ENCODE measurements around the gene GALNT7. TPM values are rescaled to one million over a fixed set of nuclear protein-coding genes. Genes with fewer than 3 reads are reported as not detected.
A peak's percentile ranks its signal among the peaks of the same experiment; 100 is the strongest.

Gene GALNT7
- total RNA-seq, 1 experiment from 2014 or later, result 22.1 TPM

DNA sequence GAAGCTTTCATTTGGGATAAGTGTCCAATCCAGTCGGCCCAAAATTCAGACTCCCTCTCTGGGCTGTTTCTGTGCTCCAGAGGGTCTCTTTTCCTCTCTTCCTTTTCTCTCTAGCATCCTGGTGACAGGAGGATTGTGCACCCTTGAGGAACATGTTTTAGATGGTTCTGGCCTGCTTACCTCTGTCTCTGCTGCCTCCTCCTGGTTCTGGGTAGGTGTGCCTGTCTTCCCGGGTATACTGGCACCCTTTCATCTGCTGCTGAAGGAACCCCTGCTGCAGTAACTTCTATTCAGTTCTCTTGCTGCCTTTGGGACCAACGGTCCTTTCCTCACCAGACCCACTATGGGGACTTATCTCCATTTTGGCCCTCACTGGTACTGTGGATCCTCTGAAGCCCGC lies 112.4 kb downstream of the GALNT7 start:
- no peak for DNase-seq (ENCODE audit: low spot score)
- in situ Hi-C loops (cut with HindIII; ENCODE audit: low sequenced_read_pairs), result no loop called here

DNA sequence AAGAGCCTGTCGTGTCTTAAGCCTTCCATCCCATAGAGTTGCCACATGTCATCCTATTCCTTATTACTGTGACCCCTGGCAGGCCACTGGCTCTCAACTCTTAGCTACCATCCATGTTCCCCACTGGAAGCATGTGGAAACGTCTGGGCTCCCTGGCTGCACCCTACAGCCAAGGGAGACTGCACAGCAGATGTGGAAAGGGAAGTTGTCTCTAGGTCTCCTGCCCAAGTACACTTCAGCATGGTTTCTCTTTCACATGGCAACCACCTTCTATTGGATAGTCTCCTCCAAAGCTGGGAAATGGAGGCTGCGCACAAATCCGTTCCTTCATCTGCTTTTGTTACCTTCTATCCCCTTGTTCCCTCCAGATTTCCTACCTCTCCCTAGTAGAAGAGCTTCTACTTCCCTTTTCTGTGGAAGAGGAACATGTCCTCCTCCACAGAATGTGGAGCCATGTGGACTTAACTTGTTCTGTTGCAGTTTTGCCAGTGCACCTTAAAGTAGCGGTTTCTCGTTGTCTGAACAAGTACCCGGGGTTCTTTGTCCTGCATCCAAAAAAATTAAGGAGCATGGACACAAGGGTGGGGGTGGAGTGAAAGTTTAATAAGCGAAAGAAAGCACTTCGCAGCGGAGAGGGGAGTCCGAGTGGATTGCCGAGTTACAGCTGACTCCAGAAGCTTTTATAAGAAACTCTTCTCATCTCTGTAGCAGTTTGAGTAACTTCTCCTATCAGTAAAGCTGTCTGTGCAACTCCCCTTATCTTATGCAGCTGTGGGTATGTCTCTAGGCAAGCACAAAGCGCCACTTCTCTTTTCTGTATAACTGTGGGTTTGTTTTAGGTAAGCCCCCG lies 113.0 kb downstream of the GALNT7 start:
- in situ Hi-C loops (cut with HindIII; ENCODE audit: low sequenced_read_pairs), result no loop called here

DNA sequence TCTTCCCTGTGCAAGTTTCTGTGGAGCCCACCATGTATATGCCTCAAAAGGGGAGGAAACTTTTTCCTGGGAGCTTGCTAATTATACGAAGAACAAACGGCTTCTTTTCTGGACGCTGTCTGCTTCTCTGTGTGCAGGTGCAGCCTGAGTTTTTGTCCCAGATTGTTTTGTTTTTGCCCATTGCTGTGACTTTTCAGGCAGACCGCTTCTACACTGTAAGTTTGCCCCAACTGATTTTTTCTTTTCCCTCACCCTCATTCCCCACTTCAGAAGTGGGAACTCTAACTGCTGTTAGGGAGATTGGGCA lies 113.6 kb downstream of the GALNT7 start:
- in situ Hi-C loops (cut with HindIII; ENCODE audit: low sequenced_read_pairs), result no loop called here
- DNase-seq (ENCODE audit: low spot score), result no peak

More for the DNA sequence above, 113.0 kb downstream of the GALNT7 start:
- no peak for DNase-seq (ENCODE audit: low spot score)

DNA sequence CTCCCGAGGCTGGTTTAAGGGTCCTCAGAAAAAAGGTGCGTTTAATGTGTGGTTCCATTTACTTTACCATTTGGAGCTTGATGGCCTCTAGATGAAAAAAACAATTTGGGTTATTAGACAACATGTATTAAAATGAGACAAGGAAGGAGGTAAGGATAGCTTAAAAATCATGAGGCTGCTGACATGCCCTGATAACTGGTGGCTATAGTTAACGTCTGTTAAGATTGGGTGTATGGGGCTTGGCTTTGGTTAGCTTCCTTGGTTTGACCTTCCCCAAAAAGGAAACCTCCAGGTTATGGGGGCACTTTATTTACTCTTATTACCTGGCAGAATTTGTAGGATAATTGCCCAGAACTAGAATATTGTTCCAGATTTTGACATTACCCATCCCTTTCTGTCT lies 114.0 kb downstream of the GALNT7 start:
- in situ Hi-C loops (cut with HindIII; ENCODE audit: low sequenced_read_pairs), result no loop called here
- no peak for DNase-seq (ENCODE audit: low spot score)

DNA sequence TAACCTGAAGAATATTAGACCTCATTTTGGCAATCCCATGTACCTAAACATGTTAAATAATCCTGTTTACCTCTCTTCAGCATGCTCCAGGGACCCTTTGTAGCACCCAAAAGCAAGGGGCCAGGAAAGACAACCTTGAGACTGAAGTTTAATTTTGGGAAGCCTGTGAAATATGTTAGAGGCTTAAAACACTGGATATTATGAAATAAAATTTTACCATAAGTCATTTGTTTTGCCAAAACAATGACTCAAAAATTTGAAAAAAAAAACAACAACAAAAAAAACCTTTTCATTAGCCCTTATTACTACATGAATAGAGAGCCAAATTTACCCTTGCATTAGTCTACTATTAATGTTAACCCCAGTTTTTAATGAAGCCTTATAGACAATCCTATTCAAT lies 115.9 kb downstream of the GALNT7 start:
- in situ Hi-C loops (cut with HindIII; ENCODE audit: low sequenced_read_pairs), result no loop called here

DNA sequence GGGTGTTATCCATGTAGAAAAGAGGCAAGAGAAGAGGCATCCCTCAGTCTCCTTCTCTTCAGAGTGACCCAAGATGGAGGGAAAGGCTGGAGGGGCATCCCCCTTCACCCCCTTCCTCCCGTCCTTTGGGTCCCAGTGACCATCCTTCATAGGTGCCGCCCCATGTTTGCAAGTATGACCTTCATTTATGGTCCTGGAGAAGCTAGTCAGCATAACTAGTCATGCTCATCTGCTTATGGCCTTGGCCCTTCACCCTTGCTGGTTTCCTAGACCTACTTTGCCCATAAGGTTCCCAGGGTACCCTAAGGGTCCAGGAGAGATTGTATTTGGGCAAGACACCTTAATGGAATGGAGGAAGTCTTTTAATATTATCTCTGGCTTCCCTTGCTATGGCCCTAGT lies 118.9 kb downstream of the GALNT7 start:
- no peak for DNase-seq (ENCODE audit: low spot score)
- in situ Hi-C loops (cut with HindIII; ENCODE audit: low sequenced_read_pairs), result no loop called here

More for the DNA sequence above, 115.9 kb downstream of the GALNT7 start:
- no peak for DNase-seq (ENCODE audit: low spot score)

DNA sequence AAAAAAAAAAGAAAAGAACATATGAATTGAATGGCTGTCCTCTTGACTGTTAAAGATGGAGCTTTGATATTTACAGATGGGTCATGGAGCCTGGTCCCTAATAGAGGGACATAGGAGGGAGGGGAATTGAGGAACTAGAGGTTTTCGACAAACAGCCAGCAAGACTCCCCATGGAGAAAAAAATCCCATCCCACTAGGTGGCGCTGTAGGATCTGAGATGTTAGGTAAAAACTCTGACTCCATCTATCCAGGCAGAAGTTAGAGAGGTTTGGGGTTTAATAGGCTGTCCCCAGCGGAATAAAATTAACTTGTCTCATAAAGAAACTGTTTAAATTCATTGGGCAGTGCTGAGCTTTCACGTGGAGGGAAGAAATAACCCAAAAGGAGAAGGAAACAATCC lies 119.7 kb downstream of the GALNT7 start:
- in situ Hi-C loops (cut with HindIII; ENCODE audit: low sequenced_read_pairs), result no loop called here

DNA sequence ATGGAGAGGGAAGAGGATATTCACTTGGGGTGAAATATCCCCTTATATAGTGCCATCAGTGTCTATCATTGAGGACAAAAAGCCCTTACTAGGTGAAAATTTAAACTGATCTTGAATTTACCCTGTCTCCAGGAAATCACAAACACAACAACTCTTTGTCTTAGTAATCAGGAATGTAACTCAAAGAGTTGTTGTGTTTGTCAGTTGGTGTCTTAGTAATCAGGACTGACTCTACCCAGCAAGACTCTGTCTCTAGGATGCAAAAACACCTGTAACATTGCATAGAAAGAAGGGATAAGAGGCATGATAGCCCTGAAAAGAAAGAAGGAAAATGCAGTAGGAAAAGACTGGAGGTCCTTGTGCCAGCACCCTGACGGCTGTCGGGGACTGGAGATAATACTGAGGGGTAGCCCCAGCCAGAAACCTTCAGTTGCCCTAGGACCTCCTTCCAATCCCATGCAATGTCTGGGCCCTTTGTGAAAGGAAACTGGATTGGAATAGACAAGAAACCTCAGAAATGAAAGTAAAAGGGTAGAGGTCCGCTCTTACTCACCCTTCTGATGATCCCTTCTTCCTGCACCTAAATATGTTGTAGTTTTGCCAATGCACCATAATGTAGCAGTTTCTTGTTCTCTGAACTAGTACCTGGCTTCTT lies 120.2 kb downstream of the GALNT7 start:
- in situ Hi-C loops (cut with HindIII; ENCODE audit: low sequenced_read_pairs), result no loop called here

More for the DNA sequence above, 119.7 kb downstream of the GALNT7 start:
- DNase-seq (ENCODE audit: low spot score), result no peak

DNA sequence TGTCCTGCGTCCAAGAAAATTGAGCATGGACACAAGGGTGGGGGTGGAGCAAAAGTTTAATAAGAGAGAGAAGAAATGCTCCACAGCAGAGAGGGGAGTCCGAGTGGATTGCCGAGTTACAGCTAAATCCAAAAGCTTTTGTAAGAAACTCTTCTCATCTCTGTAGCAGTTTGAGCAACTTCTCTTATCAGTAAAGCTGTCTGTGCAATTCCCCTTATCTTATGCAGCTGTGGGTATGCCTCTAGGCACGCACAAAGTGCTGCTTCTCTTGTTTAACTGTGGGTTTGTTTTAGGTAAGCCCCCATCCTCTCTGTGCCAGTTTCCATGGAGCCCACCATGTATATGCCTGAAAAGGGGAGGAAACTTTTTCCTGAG lies 120.7 kb downstream of the GALNT7 start:
- DNase-seq (ENCODE audit: low spot score), result no peak
- in situ Hi-C loops (cut with HindIII; ENCODE audit: low sequenced_read_pairs), result no loop called here

More for the DNA sequence above, 120.2 kb downstream of the GALNT7 start:
- DNase-seq (ENCODE audit: low spot score), result no peak

DNA sequence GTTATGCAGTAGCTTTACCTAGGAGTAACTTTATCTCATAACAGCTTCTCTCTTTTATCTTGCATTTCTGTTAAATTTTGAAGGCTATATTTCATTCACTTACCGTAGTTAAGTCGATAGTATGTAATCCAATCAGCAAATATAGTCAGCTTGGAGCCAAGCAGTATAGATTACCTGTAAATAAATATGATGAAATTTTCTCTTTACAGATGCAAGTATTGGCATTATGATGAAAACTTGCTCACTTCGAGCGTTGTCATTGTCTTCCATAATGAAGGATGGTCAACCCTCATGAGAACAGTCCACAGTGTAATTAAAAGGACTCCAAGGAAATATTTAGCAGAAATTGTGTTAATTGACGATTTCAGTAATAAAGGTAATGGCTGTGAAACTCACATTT lies 123.3 kb downstream of the GALNT7 start:
- DNase-seq (ENCODE audit: low spot score), result no peak
- in situ Hi-C loops (cut with HindIII; ENCODE audit: low sequenced_read_pairs), result no loop called here

DNA sequence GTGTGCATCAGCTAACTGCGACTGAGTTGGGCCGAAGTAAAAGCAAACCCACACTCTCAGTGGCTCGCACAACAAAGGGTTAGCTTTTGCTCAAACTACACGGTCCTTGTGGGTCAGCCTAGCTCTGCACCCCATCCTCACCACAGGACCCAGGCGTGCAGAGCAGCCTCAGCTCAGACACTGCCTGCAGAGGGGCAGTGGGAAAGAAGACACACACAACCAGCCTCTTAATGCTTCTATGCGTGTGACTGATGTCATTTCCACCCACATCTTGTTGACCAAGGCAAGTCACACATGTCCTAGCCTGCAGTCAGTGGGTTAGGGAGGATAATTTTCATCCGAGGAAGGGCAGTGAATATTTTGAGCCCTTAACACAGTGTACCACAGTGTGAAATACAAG lies 125.1 kb downstream of the GALNT7 start:
- DNase-seq (ENCODE audit: low spot score), result peak; percentile 62
- in situ Hi-C loops (cut with HindIII; ENCODE audit: low sequenced_read_pairs), result no loop called here

DNA sequence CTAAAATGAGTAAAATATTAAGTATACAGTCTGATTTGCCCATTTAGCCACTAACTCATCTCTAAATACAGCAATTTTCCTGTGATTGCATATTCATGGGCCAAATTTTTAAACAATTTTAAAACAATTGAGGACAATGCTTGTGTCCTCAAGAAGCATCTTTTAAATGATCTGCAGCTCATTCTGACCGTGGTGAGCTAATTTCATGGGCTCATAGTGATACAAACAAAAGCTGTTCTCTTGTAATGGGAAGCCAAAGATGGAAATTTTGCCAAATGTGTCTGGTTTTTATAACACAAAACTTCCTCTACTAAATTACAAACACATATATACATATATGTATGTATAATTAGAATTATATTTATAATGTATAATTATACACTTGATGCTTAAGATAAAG lies 125.8 kb downstream of the GALNT7 start:
- DNase-seq (ENCODE audit: low spot score), result peak; percentile 60
- in situ Hi-C loops (cut with HindIII; ENCODE audit: low sequenced_read_pairs), result no loop called here

DNA sequence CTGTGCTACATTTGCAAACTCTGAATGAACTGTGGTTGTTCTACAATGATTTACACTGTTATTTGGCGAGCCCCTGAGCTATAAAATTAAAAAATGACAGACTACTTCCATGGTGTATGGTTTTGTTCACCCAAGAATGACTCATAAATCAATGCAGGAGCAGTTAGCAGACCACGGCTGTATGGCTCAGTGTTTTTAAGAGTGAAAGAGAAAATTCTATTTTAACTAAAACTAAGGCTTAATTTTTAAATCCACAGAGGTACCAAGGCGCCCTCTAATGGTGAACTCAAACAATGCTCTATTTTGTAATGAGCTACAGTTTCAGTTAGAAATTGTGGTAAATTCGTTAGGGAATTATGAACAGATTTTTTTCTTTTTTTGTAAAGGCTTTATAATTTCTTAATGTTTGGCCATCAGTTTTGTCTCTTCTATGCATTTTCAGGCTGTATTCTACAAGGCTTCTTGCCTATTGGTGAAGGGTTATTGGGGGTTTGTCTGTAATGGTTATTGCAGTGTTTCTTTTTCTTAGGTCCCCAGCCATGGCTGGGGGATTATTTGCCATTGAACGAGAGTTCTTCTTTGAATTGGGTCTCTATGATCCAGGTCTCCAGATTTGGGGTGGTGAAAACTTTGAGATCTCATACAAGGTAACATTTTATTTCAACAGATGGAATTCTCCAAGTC lies 133.0 kb downstream of the GALNT7 start:
- in situ Hi-C loops (cut with HindIII; ENCODE audit: low sequenced_read_pairs), result no loop called here
- peak; percentile 65 for DNase-seq (ENCODE audit: low spot score)

DNA sequence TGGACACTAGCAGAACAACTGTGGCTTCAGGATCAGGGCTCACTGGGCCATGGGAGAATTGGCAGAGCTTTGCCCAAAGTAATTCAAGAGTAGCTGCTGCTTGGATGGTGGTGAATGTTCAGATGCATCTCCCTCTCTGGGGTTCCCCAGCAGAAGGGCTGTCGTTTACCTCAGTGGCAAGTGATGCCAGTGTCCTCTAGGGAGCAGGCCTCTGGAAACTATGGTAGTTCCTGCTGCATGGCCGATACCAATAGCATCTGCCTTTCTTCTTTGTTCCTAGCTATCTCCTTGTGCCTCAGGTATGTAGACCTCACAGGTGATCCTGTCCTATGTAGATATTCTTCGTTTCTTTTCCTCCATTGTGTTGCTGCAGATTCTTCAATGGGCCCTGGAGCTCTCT lies 139.2 kb downstream of the GALNT7 start:
- DNase-seq (ENCODE audit: low spot score), result no peak
- in situ Hi-C loops (cut with HindIII; ENCODE audit: low sequenced_read_pairs), result no loop called here

DNA sequence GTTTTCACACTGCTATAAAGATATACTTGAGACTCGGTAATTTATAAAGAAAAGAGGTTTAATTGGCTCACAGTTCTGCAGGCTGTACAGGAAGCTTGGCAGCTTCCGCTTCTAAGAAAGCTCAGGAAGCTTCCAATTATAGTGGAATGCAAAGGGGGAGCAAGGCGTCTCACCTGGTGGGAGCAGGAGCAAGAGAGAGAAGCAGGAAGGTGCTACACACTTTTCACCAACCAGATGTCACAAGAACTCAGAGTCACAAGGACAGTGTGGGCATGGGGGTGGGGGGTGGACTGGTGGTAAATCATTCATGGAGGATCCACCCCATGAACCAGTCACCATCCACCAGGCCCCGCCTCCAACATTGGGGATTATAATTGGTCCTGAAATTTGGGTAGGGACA lies 142.8 kb downstream of the GALNT7 start:
- DNase-seq (ENCODE audit: low spot score), result no peak
- in situ Hi-C loops (cut with HindIII; ENCODE audit: low sequenced_read_pairs), result no loop called here

DNA sequence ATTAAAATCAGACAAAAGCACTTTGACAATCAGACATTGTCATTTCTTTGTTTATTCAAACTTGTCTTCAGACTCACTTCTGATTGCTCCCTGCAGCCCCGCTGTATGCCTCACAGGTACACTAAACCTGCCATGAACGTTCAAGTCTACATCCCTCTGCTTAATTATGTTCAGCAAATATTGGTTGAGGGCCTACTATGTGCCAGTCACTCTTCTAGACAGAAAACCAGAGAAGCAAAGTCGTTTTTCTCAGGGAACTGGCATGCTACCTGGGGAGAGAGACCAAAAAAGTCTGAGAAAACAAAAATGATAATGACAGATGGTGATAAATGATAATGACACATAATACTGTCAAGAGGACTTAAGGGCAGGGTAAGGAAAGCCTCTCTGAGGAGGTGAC lies 146.1 kb downstream of the GALNT7 start:
- no peak for DNase-seq (ENCODE audit: low spot score)
- in situ Hi-C loops (cut with HindIII; ENCODE audit: low sequenced_read_pairs), result no loop called here

DNA sequence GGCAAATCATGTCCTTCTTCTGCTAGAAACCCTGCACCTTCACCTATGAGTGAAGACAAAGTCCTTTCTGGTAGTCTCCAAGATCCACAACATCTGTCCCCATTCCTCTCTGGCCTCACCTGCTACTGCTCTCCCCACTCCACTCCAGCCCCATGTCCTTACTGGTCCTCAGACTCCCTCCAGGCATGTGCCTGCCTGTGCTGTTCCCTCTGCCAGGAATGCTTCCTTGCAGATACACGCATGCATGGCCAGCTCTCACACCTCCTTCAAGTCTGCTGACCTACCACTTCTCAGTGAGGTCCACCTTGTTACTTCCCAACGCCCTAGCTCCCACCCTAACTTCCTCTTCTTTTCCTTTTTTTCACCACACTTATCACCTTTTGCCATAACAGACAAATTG lies 147.4 kb downstream of the GALNT7 start:
- DNase-seq (ENCODE audit: low spot score), result no peak
- in situ Hi-C loops (cut with HindIII; ENCODE audit: low sequenced_read_pairs), result no loop called here

DNA sequence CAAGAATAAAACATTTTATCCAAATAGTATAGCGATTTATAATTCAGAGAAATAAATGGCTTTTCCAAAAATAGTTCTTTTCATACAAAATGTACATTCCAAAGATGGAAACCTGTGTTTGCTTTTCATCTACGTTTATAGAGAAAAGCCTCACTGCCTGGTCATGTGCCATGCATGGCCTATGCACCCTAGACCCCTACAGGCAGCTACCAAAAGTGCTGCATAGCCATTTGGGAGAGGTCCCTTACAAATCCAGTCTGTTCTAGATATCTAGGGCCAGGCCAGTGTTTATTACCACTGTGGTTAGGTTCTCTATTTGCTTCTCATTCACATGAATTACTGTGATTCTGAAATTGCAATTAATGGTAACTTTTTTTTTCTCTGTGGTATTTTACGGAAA lies 148.4 kb downstream of the GALNT7 start:
- in situ Hi-C loops (cut with HindIII; ENCODE audit: low sequenced_read_pairs), result no loop called here
- no peak for DNase-seq (ENCODE audit: low spot score)

DNA sequence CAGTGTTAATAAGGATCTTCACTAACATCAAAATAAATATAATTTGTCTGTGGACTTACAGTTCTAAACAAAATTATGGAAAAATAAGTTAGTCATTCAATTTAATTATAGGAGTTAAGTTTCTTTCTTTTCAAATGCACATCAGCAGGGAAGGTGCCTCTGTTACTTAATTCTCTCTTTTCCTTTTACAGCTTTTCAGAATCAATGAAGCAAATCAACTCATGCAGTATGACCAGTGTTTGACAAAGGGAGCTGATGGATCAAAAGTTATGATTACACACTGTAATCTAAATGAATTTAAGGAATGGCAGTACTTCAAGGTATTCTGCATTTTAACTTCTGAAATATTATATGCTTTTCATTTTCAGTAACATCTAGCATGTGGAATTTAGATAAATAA lies 149.6 kb downstream of the GALNT7 start:
- in situ Hi-C loops (cut with HindIII; ENCODE audit: low sequenced_read_pairs), result no loop called here
- DNase-seq (ENCODE audit: low spot score), result no peak

DNA sequence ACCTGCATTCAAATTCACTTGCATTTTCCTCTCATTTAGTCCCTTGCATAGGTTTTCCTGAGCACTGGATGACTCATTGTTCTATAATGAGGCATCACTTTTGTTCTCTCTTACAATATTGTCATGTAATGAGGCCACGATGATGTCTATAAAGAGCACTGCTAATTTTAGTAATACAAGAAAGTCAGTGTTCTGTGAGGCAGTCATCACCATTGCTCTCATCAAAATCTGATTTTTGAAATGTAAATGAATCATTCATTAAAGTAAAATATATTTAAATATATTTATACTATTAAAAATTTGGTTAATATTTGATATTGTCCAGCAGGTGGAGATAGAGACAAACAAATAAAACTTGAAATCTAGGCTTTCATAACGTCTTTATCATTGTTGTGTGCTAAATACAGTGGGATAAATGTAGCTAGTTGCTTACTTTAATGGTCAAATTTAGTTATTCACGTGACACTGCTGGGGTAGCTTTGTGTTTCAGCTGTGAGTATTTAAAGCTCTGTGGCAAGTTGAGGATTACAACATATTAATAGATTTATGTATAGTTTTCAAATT lies 150.1 kb downstream of the GALNT7 start:
- peak; percentile 61 for DNase-seq (ENCODE audit: low spot score)
- in situ Hi-C loops (cut with HindIII; ENCODE audit: low sequenced_read_pairs), result no loop called here

All from G401 (cell line).